SJSA1 (cell line): ENCODE measurements around the gene TYMS. TPM values are rescaled to one million over a fixed set of nuclear protein-coding genes. Genes with fewer than 3 reads are reported as not detected.

Experiments used
- DNase-seq, 2 experiments: peaks; one replicate each; pipeline ENCODE4 v3.0.0-alpha.2; 2015 to 2020; ENCODE audit warnings: low spot score in 2 of 2, low read depth in 1 of 2
- H3K27ac ChIP-seq: fragments of 250-450 bp; sonication (Bioruptor Pico); 2 replicates; pipeline ENCODE4 v1.5.1; 2020; ENCODE audit warnings: mild to moderate bottlenecking, moderate library complexity
- H3K27me3 ChIP-seq: fragments of 250-450 bp; sonication (Bioruptor Pico); replicated peaks from 2 replicates; pipeline ENCODE4 v1.5.1; 2020; ENCODE audit warnings: mild to moderate bottlenecking, moderate library complexity
- H3K36me3 ChIP-seq: fragments of 250-450 bp; sonication (Bioruptor Pico); 2 replicates; pipeline ENCODE4 v1.5.1; 2020; ENCODE audit warnings: mild to moderate bottlenecking
- H3K4me1 ChIP-seq: fragments of 250-450 bp; sonication (Bioruptor Pico); replicated peaks from 2 replicates; pipeline ENCODE4 v1.6.1; 2021; ENCODE audit warnings: mild to moderate bottlenecking
- H3K4me3 ChIP-seq: fragments of 250-450 bp; sonication (Bioruptor Pico); 2 replicates; pipeline ENCODE4 v1.5.1; 2020; ENCODE audit warnings: mild to moderate bottlenecking
- H3K9me3 ChIP-seq: fragments of 250-450 bp; sonication (Bioruptor Pico); replicated peaks from 2 replicates; pipeline ENCODE4 v1.5.1; 2020; ENCODE audit warnings: mild to moderate bottlenecking
- total RNA-seq: library from RNA; depleted of rRNA; stranded (reverse); fragments of >200 nt; shearing (Covaris generic); gene quantifications from 2 replicates; pipeline ENCODE4 v1.2.3, GENCODE V29; 2014

TYMS gene
- total RNA-seq, 1 experiment from 2014 or later, result 113 TPM

DNA sequence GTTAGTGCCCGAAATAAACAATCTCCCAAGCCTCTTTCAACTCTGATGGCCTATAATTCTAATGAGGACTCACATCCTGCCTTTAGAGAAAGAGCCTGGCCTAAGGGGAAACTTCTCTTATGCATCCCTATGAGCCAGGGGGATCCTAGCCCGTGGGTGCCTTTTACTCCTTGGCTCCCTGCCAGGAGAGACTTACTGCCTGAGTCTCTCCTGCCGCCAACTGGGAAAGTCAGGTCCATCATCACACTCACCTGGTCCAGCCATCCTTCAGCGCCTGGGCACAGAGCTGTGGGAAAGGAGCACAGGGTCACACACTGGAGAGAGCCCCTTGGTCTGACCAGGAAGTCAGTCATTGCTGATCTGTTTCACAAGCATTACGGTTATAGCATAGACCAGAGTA, 30.9 kb downstream of the TYMS start:
- no peaks in the 10 kb centered on the region for H3K27me3 ChIP-seq
- H3K9me3 ChIP-seq, result no peaks in the 10 kb centered on the region
- H3K36me3 ChIP-seq, result peaks cover 14% of the 10 kb centered on the region

DNA sequence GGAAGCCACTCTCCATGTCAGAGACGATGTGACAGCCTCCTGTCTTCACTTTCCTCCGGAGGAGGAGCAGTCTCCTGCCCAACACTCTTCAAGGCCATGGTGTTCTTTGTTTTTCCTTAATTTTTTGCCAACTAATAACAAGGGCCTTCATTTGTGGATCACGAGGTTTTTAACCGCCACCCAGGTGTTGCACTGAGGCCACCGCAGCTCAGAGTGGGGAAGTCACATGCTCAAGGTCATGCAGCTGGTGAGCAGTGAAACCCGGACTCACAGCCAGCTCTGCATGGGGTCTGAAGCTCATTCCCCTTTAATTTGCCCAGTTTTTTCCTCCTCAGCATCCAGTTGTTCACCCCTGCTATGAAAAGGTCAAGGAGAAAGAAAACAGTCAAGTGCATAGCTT, 35.4 kb downstream of the TYMS start:
- DNase-seq, result no peak
- Histone ChIP-seq H3K27ac (no peak overlapping the region), H3K27me3 (no peaks in the 10 kb centered on the region), H3K9me3 (no peaks in the 10 kb centered on the region), H3K4me3 (no peak overlapping the region), H3K36me3 (peaks cover 27% of the 10 kb centered on the region), H3K4me1 (no peaks in the 10 kb centered on the region)

More for the DNA sequence above, 30.9 kb downstream of the TYMS start:
- Histone ChIP-seq H3K27ac (no peak overlapping the region), H3K4me3 (no peak overlapping the region), H3K4me1 (no peaks in the 10 kb centered on the region)
- no peak for DNase-seq

DNA sequence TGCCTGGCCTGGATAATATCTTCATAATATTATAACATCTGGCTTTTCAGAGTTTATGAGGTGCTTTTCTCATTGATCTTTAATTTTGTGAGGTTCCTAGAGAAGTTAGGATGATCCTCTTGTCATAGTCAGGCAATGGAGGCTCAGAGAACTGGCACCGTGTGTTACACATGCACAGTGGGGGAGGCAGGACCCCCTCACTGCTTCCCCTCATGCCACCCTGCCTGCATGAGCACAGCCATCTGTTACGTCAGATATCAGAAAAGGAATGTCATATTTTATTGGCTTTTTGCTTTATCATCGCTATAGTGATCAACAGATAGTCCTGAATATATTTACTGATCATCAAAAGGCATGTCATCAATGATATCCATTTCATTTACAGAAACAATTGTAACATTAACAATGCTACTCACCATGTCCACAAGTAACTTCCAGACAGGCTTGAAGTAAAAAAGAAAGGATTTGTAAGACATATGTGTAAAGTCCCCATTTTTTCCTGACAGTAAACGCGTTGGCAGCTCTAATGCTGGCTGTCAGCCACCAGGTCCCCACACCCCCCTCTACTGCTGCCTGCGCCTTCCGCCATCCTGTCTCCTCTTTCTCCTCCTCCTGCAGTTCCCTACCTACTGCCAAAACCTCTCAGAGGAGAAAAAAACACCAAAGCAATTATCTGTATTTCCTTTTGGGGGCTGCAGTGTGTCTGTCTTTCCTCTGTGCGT, 36.2 kb downstream of the TYMS start:
- H3K4me1 ChIP-seq, result no peaks in the 10 kb centered on the region
- peaks cover 27% of the 10 kb centered on the region for H3K36me3 ChIP-seq
- no peaks in the 10 kb centered on the region for H3K27me3 ChIP-seq
- no peak for DNase-seq
- no peak overlapping the region for H3K27ac ChIP-seq
- H3K9me3 ChIP-seq, result no peaks in the 10 kb centered on the region
- no peak overlapping the region for H3K4me3 ChIP-seq

DNA sequence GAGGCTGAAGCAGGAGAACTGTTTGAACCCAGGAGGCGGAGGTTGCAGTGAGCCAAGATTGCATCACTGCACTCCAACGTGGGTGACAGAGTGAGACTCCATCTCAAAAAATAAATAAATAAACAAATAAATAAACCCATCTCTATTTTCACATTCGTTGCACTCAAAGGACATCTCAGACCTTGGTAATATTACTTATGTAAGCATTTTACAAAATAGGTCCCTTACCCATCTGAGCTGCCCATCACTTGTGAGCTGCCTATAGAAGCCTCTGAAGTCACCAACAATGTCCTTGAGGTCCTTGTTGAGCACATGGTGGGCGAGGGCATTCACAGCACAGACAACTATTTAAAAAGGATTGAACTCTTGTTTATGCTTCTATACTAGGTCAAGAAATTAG, 39.6 kb downstream of the TYMS start:
- no peak overlapping the region for H3K4me3 ChIP-seq
- no peak overlapping the region for H3K27ac ChIP-seq
- DNase-seq, result peak in 1 of 2 experiments; percentile 2
- no peaks in the 10 kb centered on the region for H3K9me3 ChIP-seq
- H3K27me3 ChIP-seq, result no peaks in the 10 kb centered on the region
- H3K4me1 ChIP-seq, result peaks cover 3% of the 10 kb centered on the region; the same call in 1 of the 2 replicates
- peaks cover 34% of the 10 kb centered on the region for H3K36me3 ChIP-seq

DNA sequence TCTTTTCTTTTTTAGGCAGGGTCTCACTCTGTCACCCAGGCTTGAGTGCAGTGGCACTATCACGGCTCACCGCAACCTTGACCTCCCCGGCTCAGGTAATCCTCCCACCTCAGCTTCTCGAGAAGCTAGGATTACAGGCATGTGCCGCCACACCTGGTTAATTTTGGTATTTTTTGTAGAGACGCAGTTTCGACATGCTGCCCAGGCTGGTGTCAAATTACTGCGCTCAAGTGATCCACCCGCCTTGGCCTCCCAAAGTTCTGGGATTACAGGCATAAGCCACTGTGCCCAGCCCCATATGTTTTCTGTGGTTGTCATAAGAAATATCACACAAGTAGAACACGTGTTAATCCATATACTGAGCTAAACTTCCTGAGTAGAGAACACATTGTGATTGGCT, 40.3 kb downstream of the TYMS start:
- Histone ChIP-seq H3K9me3 (no peaks in the 10 kb centered on the region), H3K27ac (no peak overlapping the region), H3K4me1 (peaks cover 9% of the 10 kb centered on the region), H3K27me3 (no peaks in the 10 kb centered on the region), H3K36me3 (peaks cover 32% of the 10 kb centered on the region), H3K4me3 (no peak overlapping the region)
- peak in 1 of 2 experiments; percentile 14 for DNase-seq

DNA sequence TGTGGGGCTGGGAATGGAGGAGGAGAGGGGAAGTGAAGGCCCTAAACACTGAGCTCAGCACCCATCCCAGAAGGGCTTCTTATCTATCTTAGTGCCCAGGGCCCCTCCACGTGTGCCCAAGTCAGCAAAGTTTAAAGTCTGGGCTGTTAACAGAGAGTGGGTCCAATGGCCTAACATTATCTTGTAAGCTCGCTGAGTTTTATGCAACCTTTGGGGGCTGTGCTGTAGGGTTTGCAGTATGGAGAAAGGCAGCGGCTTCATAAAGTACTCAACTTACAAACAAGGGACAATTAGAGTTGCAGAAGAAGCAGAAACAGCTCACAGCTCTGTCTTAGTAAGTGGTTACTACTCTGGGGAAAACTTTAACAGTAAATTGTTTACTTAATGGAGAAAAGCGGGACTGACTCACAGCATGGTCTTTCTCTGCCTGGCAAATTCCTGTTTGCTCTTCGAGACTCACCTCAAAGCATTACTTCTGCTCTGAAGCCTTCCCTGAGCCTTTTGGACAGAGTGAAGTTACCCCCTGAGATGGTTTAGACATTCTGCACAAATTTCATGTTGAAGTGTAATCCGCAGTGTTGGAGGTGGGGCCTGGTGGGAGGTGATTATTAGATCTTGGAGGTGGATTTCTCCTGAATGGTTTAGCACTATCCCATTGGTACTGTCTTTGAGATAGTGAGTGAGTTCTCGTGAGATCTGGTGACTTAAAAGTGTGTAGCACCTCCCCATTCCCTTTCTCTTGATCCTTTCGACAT, 45.9 kb downstream of the TYMS start:
- peak; percentile 59 to 78 for DNase-seq
- peaks cover 23% of the 10 kb centered on the region for H3K4me1 ChIP-seq
- H3K9me3 ChIP-seq, result no peaks in the 10 kb centered on the region
- peak overlapping the region; percentile 78 for H3K27ac ChIP-seq
- H3K36me3 ChIP-seq, result peaks cover 21% of the 10 kb centered on the region
- no peak overlapping the region for H3K4me3 ChIP-seq
- no peaks in the 10 kb centered on the region for H3K27me3 ChIP-seq

DNA sequence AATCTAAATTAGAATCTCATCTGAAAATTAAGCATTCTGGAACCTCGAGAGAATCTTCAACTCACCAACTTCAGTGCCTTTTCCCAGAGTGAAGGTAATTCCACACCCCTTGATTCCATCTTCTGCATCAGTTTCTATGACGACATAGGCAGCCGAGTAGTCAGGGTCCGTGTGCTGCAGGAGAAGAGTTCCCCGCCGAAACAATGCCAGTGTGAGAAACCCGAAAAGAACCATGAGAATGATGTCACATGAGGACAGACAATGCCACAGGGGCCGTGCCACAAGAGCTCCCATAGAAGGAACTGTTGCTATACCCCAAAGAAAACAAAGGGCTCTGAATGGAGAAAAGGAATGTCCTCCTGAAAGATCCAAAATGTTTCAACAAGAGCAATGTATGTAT, 49.0 kb downstream of the TYMS start:
- H3K36me3 ChIP-seq, result peaks cover 14% of the 10 kb centered on the region
- H3K9me3 ChIP-seq, result no peaks in the 10 kb centered on the region
- H3K27ac ChIP-seq, result no peak overlapping the region
- no peaks in the 10 kb centered on the region for H3K27me3 ChIP-seq
- no peak overlapping the region for H3K4me3 ChIP-seq
- H3K4me1 ChIP-seq, result peaks cover 22% of the 10 kb centered on the region
- DNase-seq, result no peak

DNA sequence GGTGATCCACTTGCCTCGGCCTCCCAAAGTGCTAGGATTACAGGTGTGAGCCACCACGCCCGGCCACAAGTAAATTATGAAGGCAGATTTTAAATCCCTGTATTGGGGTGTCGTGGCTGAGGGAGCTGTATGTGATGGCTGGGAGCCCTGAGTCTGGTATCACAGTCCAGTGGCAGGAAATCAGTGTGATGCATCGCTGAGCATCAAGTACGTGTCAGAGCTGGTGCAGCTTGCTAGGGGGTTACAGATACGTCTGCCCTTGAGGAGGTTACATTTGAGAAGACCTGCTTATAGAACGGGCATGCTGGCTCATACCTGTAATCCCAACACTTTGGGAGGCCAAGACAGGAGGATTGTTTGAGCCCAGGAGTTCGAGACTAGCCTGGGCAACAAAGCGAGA, 50.6 kb downstream of the TYMS start:
- no peak overlapping the region for H3K27ac ChIP-seq
- peaks cover 14% of the 10 kb centered on the region for H3K36me3 ChIP-seq
- no peak overlapping the region for H3K4me3 ChIP-seq
- DNase-seq, result no peak
- no peaks in the 10 kb centered on the region for H3K27me3 ChIP-seq
- H3K4me1 ChIP-seq, result peaks cover 17% of the 10 kb centered on the region
- 0 out of 2 replicates have a peak, but pooled peaks cover 3% of the 10 kb centered on the region for H3K9me3 ChIP-seq

DNA sequence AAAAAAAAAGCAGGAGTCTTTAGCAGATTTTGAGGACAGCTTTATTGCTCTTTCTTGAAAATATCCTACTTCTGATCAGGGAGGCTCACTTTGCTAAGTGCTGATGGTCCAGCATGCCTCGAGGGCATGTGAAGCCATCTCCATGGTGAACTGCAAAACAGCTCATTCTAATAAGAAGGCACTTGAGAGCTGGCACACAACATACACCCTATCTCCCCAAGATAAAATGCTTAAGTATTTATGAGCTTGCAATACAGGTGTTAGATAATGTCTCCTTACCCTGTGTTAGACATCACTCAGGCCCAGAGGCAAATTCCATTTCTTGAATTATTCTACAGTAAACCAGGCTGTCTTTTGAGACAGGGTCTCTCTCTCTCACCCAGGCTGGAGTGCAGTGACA, 52.3 kb downstream of the TYMS start:
- no peak for DNase-seq
- H3K4me1 ChIP-seq, result peaks cover 6% of the 10 kb centered on the region; the same call in 1 of the 2 replicates
- peaks cover 12% of the 10 kb centered on the region for H3K36me3 ChIP-seq

DNA sequence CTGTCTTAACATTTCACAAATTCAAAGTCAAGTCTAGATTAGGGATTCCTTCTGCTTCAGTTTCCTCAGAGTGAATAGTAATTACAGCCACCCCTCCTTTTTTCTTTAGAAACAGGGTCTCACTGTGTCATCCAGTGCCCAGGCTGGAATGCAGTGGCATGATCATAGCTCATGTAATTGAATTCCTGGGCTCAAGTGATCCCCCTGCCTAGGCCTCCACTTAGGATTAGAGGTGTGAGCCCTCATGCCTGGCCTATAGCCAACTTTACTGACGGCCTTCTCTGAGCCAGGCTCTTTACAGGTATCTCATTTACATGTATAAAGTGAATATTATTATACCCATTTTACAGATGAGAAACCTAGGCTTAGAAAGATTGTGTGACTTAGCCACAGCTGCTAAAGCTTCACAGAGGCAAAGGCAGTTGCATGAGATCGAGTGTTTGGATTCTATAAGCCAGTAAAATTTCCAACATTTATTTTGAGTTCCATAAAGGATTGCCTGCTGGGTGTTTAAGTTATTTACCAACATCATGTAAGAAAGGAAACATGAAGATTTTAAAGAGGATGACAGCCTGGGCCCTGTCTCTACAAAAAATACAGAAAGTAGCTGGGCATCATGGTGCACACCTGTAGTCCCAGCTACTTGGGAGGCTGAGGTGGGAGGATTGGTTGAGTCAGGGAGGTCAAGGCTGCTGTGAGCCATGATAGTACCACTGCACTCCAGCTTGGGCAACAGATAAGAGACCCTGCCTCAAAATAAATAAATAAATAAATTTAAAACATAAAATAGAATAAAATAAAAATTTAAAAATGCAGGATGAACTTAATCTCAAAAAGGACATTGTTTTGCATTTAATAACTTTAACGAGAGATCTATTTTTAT, 53.2 kb downstream of the TYMS start:
- Histone ChIP-seq H3K4me1 (peaks cover 6% of the 10 kb centered on the region; the same call in 1 of the 2 replicates), H3K4me3 (peak overlapping the region; percentile 47; the same call in 1 of the 2 replicates), H3K27me3 (no peaks in the 10 kb centered on the region), H3K9me3 (0 out of 2 replicates have a peak, but pooled peaks cover 3% of the 10 kb centered on the region), H3K36me3 (peaks cover 4% of the 10 kb centered on the region), H3K27ac (no peak overlapping the region)
- DNase-seq, result no peak

More for the DNA sequence above, 52.3 kb downstream of the TYMS start:
- 0 out of 2 replicates have a peak, but pooled peaks cover 3% of the 10 kb centered on the region for H3K9me3 ChIP-seq
- H3K27ac ChIP-seq, result no peak overlapping the region
- H3K27me3 ChIP-seq, result no peaks in the 10 kb centered on the region
- no peak overlapping the region for H3K4me3 ChIP-seq

DNA sequence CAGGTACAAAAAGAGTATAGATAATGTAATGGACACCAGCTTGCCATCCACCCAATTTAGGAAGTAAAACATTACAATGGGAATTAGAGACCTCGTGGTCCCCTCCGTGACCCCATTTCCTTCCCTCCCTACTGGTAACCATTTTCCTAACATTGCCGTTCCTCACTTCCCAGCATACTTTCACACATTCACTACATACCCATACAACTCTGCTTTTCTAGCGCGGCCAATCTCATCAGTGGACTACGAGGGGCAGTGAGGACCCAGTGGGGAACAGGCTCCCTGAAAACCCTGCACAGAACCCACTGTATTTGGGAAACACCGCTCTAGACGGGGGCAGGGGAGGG, 53.8 kb downstream of the TYMS start:
- H3K36me3 ChIP-seq, result peaks cover 3% of the 10 kb centered on the region
- no peaks in the 10 kb centered on the region for H3K27me3 ChIP-seq
- H3K4me1 ChIP-seq, result peaks cover 6% of the 10 kb centered on the region; the same call in 1 of the 2 replicates
- no peak overlapping the region for H3K27ac ChIP-seq
- 0 out of 2 replicates have a peak, but pooled peaks cover 3% of the 10 kb centered on the region for H3K9me3 ChIP-seq
- no peak for DNase-seq
- H3K4me3 ChIP-seq, result peak overlapping the region; percentile 47

DNA sequence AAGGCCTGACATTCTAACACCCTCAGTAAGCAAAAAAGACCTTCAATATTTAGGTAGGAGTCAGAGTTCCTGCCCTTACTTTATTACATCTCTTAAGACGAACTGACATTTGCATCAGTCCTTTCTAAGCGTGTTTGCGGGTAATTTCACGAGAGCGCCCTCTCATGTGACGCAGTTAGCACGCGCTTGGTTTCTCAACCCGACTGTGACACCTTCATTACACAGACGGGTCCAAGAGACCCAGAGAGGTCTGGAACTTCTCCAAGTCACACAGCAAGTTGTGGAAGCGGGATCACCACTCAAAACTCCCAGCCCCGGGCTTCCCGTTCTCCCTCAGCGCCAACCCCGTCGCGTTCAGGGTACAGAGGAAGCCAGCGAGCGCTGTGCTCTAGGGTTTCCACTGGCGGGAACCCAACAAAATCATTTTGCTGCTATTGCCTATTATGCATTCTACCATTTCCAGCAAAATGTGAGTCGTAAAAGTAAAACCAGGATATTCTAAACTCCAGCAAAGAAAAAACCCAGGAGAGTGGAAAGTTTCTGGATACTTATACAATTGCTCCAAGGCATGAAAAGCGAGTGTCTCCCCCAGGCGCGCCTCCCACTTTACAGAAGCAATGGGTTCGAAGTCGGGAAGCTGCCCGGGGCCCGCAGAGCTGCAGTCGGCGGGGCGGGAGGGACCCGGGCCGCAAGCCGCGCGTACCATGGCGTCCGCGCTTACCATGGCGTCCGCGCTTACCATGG, 54.4 kb downstream of the TYMS start:
- no peak overlapping the region for H3K27ac ChIP-seq
- H3K4me3 ChIP-seq, result peak overlapping the region; percentile 47
- DNase-seq, result peak; percentile 59 to 60
- H3K27me3 ChIP-seq, result no peaks in the 10 kb centered on the region
- peaks cover 3% of the 10 kb centered on the region for H3K36me3 ChIP-seq
- 0 out of 2 replicates have a peak, but pooled peaks cover 3% of the 10 kb centered on the region for H3K9me3 ChIP-seq
- peaks cover 6% of the 10 kb centered on the region; the same call in 1 of the 2 replicates for H3K4me1 ChIP-seq
